ENCODE results near the gene CD52.
"Not testable (repeated sequence)": the region's sequence is repeated elsewhere in the genome, so short reads cannot be mapped to it uniquely, and the experiment has no call there.

CD52 gene

GRCh38 chr1:26302733-26303405 lies 14.9 kb upstream of the CD52 start:
- no peak for DNase-seq (ENCODE audit: low read depth)

- DNase-seq (ENCODE audit: low read depth), result no peak
Observed at GRCh38 chr1:26305667-26306289, 12.0 kb upstream of the CD52 start.

GRCh38 chr1:26306290-26307229 lies 11.2 kb upstream of the CD52 start, which contains the start of gene UBXN11:
Gene UBXN11, minus strand, starts transcription at chr1:26306636. Its CDS starts 3,753 bp downstream, at chr1:26302883.
- DNase-seq (ENCODE audit: low read depth), result peak; percentile 88

GRCh38 chr1:26307363-26307781 lies 10.4 kb upstream of the CD52 start:
- DNase-seq (ENCODE audit: low read depth), result no peak

- DNase-seq (ENCODE audit: low read depth), result not testable (repeated sequence)
Observed at GRCh38 chr1:26307966-26308899, 9.5 kb upstream of the CD52 start.

- no peak for DNase-seq (ENCODE audit: low read depth)
Observed at GRCh38 chr1:26314501-26314900, 3.3 kb upstream of the CD52 start.

GRCh38 chr1:26315874-26316850 lies 1.6 kb upstream of the CD52 start:
- DNase-seq (ENCODE audit: low read depth), result no peak

GRCh38 chr1:26317146-26317545 lies 612 bp upstream of the CD52 start:
- DNase-seq (ENCODE audit: low read depth), result no peak

GRCh38 chr1:26318338-26319064 lies 743 bp downstream of the CD52 start:
- no peak for DNase-seq (ENCODE audit: low read depth)

- no peak for DNase-seq (ENCODE audit: low read depth)
Observed at GRCh38 chr1:26320896-26321295, 3.1 kb downstream of the CD52 start.

GRCh38 chr1:26321315-26322041 lies 3.7 kb downstream of the CD52 start:
- DNase-seq (ENCODE audit: low read depth), result peak; percentile 95

GRCh38 chr1:26322042-26322331 lies 4.2 kb downstream of the CD52 start:
- no peak for DNase-seq (ENCODE audit: low read depth)

GRCh38 chr1:26323382-26323781 lies 5.6 kb downstream of the CD52 start:
- no peak for DNase-seq (ENCODE audit: low read depth)

GRCh38 chr1:26324550-26324949 lies 6.8 kb downstream of the CD52 start:
- DNase-seq (ENCODE audit: low read depth), result no peak

- DNase-seq (ENCODE audit: low read depth), result no peak
Observed at GRCh38 chr1:26327956-26328362, 10.2 kb downstream of the CD52 start.

GRCh38 chr1:26328597-26328996 lies 10.8 kb downstream of the CD52 start:
- no peak for DNase-seq (ENCODE audit: low read depth)

GRCh38 chr1:26329380-26329779 lies 11.6 kb downstream of the CD52 start:
- not testable (repeated sequence) for DNase-seq (ENCODE audit: low read depth)

- no peak for DNase-seq (ENCODE audit: low read depth)
Observed at GRCh38 chr1:26330276-26330675, 12.5 kb downstream of the CD52 start.

- DNase-seq (ENCODE audit: low read depth), result not testable (repeated sequence)
Observed at GRCh38 chr1:26333312-26333711, 15.6 kb downstream of the CD52 start.

Measured in stimulated activated CD8-positive, alpha-beta memory T cell treated with anti-CD3 and anti-CD28 coated beads, Interleukin-12 subunit alpha, Interleukin-12 subunit beta, amount 100 ng/mL, for 1 hour (primary cell).